ENCODE data around the gene SIDT1. TPM values are rescaled to one million over a fixed set of nuclear protein-coding genes. Genes with fewer than 3 reads are reported as not detected.
A peak's percentile ranks its signal among the peaks of the same experiment; 100 is the strongest.
"Not testable (repeated sequence)": the region's sequence is repeated elsewhere in the genome, so short reads cannot be mapped to it uniquely, and the experiment has no call there.

SIDT1 gene
- total and polyA plus RNA-seq, 5 donors: 0.16 to 1.9 (median 0.66) TPM

DNA sequence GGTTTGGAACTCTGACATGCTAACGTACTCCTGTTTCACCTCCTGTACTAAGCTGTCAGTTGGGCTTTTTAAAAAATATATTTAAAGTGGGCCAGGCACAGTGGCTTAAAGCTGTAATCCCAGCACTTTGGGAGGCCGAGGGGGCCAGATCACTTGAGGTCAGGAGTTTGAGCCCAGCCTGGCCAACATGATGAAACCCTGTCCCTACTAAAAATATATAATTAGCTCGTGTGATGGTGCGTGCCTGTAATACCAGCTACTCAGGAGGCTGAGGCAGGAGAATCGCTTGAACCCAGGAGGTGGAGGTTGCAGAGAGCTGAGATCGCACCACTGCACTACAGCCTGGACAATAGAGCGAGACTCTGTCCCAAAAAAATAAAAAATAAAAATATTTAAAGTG is 103.7 kb downstream of the SIDT1 start:
- H3K9me3 ChIP-seq (ENCODE audit: control insufficient read depth, low read length); ATAC-seq; intact Hi-C loops (cut with DNase I); H3K27ac ChIP-seq (ENCODE audit: low read length); H3K27me3 ChIP-seq (ENCODE audit: control insufficient read depth, insufficient read depth); DNase-seq; H3K4me3 ChIP-seq (ENCODE audit: low read length); H3K4me1 ChIP-seq (ENCODE audit: control insufficient read depth, insufficient read depth, low read length): not testable (repeated sequence)
- WGBS: 85% methylated on average over 7 of the region's 7 CpGs

DNA sequence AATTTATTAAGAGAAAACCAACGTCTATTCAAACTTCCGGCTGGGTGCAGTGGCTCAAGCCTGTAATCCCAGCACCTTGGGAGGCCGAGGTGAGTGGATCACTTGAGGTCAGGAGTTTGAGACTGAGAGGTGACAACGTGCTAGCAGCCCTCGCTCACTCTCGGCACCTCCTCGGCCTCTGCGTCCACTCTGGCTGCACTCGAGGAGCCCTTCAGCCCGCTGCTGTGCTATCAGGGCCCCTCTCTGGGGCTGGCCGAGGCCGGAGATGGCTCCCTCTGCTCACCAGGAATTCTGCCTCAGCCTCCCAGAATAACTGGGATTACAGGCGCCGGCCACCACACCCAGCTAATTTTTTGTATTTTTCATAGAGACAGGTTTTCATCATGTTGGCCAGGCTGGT is 105.4 kb downstream of the SIDT1 start:
- intact Hi-C loops (cut with DNase I): no loop called here
- no peak overlapping the region for H3K27ac ChIP-seq (ENCODE audit: low read length)
- no peak overlapping the region for H3K4me3 ChIP-seq (ENCODE audit: low read length)
- H3K4me1 ChIP-seq (ENCODE audit: control insufficient read depth, insufficient read depth, low read length): no peaks in the 10 kb centered on the region
- ATAC-seq (no peak), DNase-seq (no peak)
- no peaks in the 10 kb centered on the region for H3K9me3 ChIP-seq (ENCODE audit: control insufficient read depth, low read length)
- 91% methylated on average over 14 of the region's 14 CpGs for WGBS
- H3K27me3 ChIP-seq (ENCODE audit: control insufficient read depth, insufficient read depth): no peaks in the 10 kb centered on the region

DNA sequence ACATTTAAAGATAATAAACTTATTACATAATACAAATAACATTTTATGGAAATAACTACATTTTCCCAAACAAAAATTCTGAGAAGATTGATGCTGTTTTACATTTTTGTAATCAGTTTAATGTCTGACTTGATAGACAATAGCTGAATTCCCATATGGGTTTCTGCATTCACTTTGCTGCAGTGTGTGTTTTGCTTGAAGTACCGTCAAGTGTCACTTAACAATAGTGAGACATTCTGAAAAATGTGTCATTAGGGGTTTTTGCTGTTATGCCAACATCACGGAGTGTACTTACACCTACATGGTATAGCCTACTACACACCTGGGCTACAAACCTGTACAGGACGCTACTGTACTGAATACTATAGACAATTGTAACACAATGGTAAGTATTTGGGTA is 106.6 kb downstream of the SIDT1 start:
- Histone ChIP-seq H3K4me3 (ENCODE audit: low read length) (no peak overlapping the region), H3K9me3 (ENCODE audit: control insufficient read depth, low read length) (no peaks in the 10 kb centered on the region), H3K27ac (ENCODE audit: low read length) (no peak overlapping the region), H3K27me3 (ENCODE audit: control insufficient read depth, insufficient read depth) (no peaks in the 10 kb centered on the region), H3K4me1 (ENCODE audit: control insufficient read depth, insufficient read depth, low read length) (no peaks in the 10 kb centered on the region)
- ATAC-seq (no peak), DNase-seq (no peak)
- 95% methylated on average over 3 of the region's 3 CpGs for WGBS
- intact Hi-C loops (cut with DNase I): no loop called here

DNA sequence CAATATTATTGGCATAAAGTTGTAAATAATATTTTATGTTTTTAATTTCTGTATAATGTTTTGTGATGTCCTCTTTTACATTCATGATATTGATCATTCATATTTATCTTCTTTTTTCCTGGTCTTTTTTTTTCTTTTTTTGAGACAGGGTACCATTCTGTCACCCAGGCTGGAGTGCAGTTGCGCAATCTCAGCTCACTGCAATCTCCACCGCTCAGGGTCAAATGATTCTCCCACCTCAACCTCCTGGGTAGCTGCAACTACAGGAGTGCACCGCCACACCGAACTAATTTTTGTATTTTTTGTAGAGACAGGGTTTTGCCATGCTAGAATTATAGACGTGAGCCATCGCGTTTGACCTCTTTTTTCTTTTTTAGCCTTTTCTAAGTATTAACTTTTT is 111.2 kb downstream of the SIDT1 start:
- H3K27ac ChIP-seq (ENCODE audit: low read length): no peak overlapping the region
- no peaks in the 10 kb centered on the region for H3K27me3 ChIP-seq (ENCODE audit: control insufficient read depth, insufficient read depth)
- 97% methylated on average over 7 of the region's 7 CpGs for WGBS
- DNase-seq: no peak
- no peak for ATAC-seq
- no peaks in the 10 kb centered on the region for H3K9me3 ChIP-seq (ENCODE audit: control insufficient read depth, low read length)
- intact Hi-C loops (cut with DNase I): no loop called here
- no peak overlapping the region for H3K4me3 ChIP-seq (ENCODE audit: low read length)
- no peaks in the 10 kb centered on the region for H3K4me1 ChIP-seq (ENCODE audit: control insufficient read depth, insufficient read depth, low read length)

DNA sequence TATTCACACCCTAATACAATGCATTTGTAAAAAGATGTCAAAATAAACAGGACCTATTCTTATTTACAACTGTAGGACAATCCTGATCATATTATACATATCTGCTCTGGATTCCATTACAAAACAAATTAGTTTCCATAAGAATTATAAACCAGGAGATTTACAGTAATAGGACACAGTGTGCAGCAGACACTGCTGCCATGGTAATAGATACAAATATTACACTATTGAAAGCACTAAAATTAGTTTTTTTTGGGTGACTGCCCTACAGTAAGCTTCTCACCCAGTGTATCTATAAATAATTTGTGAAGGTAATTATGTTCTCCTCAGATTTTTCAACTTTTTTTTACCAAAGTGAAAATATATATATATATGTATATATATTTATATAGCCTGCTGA is 116.2 kb downstream of the SIDT1 start:
- intact Hi-C loops (cut with DNase I): no loop called here
- Histone ChIP-seq H3K27me3 (ENCODE audit: control insufficient read depth, insufficient read depth) (no peaks in the 10 kb centered on the region), H3K4me1 (ENCODE audit: control insufficient read depth, insufficient read depth, low read length) (peaks cover 2% of the 10 kb centered on the region), H3K9me3 (ENCODE audit: control insufficient read depth, low read length) (no peaks in the 10 kb centered on the region), H3K27ac (ENCODE audit: low read length) (no peak overlapping the region), H3K4me3 (ENCODE audit: low read length) (no peak overlapping the region)
- DNase-seq (no peak), ATAC-seq (peak in 1 of 2 donors; percentile 50)

DNA sequence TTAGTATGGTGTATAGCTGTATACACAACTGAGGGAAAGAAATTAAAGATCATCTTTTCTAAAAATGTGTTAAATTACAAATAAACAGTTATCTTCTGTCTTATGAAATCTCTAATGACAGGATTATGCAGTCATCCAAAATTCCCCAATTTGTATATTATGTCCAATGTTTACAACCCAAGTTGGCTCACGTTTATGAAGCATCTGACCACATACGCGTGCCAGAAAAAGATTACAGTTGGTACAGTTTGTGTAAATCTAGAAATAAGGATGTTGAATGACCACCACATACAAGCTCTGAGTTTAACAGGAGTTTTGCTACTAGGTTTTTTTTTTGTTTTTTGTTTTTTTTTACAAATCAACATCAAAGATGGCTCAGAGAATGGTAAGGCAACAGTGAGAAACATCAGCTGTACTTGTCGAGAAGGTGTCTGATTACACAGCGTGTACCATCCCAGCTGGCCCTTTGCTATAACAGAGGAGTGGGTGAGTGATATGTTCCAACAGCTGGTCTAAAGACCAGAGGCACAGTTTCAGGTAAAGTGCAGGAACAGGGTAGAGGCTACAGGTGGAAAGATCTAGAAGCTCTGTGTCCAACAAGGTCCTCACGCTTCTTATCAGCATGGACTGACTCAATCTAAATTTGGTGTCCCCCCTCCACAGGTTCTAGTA is 117.0 kb downstream of the SIDT1 start:
- no peak overlapping the region for H3K27ac ChIP-seq (ENCODE audit: low read length)
- H3K27me3 ChIP-seq (ENCODE audit: control insufficient read depth, insufficient read depth): no peaks in the 10 kb centered on the region
- no peaks in the 10 kb centered on the region for H3K9me3 ChIP-seq (ENCODE audit: control insufficient read depth, low read length)
- no peak for DNase-seq
- no peak for ATAC-seq
- intact Hi-C loops (cut with DNase I): no loop called here
- peaks cover 2% of the 10 kb centered on the region for H3K4me1 ChIP-seq (ENCODE audit: control insufficient read depth, insufficient read depth, low read length)
- 74% methylated on average over 6 of the region's 6 CpGs for WGBS
- no peak overlapping the region for H3K4me3 ChIP-seq (ENCODE audit: low read length)

DNA sequence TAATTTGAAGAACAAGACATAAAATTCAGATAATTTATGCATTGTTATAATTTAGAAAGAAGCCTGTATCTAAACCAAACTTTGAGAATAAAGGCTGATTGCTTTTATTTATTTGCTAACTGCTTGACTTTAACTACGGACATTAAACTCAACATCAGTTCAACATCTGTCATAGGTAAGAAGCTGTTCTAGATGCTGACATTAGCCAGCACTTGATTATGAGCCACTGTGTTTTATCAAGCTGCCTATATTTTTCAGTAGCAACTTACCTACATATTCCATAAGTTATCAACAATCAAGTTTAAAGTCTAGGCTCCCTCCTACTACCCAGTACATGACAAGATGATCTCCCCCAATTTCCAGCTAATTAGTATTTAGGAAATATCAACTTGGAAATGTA is 122.0 kb downstream of the SIDT1 start:
- WGBS: 69% methylated on average over 1 of the region's 1 CpG
- Histone ChIP-seq H3K4me3 (ENCODE audit: low read length) (no peak overlapping the region), H3K27ac (ENCODE audit: low read length) (no peak overlapping the region), H3K9me3 (ENCODE audit: control insufficient read depth, low read length) (no peaks in the 10 kb centered on the region), H3K27me3 (ENCODE audit: control insufficient read depth, insufficient read depth) (no peaks in the 10 kb centered on the region), H3K4me1 (ENCODE audit: control insufficient read depth, insufficient read depth, low read length) (peaks cover 4% of the 10 kb centered on the region)
- no peak for ATAC-seq
- intact Hi-C loops (cut with DNase I): no loop called here
- no peak for DNase-seq

DNA sequence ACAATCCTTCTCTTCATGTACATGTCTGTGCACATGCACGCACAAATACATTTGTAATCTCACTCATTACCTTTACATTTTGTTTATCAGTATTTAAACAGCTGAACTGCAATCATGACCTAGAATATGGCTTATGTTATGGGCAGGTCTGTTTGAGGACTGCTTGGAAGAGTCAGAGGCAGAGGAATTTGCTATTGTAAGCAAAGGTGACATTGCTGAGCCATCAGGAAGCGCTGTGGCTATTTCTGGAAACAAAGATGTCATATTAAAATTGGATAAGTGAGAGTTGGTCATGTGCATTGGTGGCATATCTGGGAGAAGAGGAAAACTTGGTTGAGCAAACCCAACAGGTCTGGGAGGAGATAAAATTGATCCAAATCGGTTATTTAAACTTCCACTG is 122.5 kb downstream of the SIDT1 start:
- Histone ChIP-seq H3K4me1 (ENCODE audit: control insufficient read depth, insufficient read depth, low read length) (peaks cover 2% of the 10 kb centered on the region), H3K27ac (ENCODE audit: low read length) (peak overlapping the region; percentile 58)

DNA sequence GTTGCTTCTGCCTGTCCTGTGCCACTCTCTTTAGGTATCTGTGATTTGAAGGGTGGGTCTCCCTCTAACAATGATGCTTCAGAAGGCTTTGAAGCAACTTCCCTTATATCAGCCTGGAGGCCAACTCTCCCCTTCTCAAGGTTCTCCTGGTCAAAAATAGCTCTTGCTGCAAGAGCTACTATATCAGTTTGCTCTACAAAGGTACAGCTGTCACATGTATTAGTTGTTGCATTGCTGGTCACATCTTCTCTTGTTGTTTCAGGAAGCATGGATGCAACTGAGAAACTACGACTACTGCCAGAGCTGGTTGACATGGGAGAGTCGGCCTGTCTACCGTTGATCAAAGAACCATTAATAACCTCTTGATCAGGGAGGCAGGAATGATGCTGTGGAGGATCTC is 125.8 kb downstream of the SIDT1 start:
- Histone ChIP-seq H3K27me3 (ENCODE audit: control insufficient read depth, insufficient read depth) (no peaks in the 10 kb centered on the region), H3K27ac (ENCODE audit: low read length) (no peak overlapping the region), H3K9me3 (ENCODE audit: control insufficient read depth, low read length) (no peaks in the 10 kb centered on the region), H3K4me3 (ENCODE audit: low read length) (no peak overlapping the region), H3K4me1 (ENCODE audit: control insufficient read depth, insufficient read depth, low read length) (peaks cover 7% of the 10 kb centered on the region)
- 99% methylated on average over 3 of the region's 3 CpGs for WGBS
- intact Hi-C loops (cut with DNase I): no loop called here
- DNase-seq (no peak), ATAC-seq (no peak)

More for the DNA sequence above, 122.5 kb downstream of the SIDT1 start:
- H3K9me3 ChIP-seq (ENCODE audit: control insufficient read depth, low read length): no peaks in the 10 kb centered on the region
- no peak overlapping the region for H3K4me3 ChIP-seq (ENCODE audit: low read length)
- H3K27me3 ChIP-seq (ENCODE audit: control insufficient read depth, insufficient read depth): no peaks in the 10 kb centered on the region
- ATAC-seq: peak; percentile 56 to 63
- DNase-seq: no peak
- WGBS: 70% methylated on average over 3 of the region's 3 CpGs
- intact Hi-C loops (cut with DNase I): no loop called here

DNA sequence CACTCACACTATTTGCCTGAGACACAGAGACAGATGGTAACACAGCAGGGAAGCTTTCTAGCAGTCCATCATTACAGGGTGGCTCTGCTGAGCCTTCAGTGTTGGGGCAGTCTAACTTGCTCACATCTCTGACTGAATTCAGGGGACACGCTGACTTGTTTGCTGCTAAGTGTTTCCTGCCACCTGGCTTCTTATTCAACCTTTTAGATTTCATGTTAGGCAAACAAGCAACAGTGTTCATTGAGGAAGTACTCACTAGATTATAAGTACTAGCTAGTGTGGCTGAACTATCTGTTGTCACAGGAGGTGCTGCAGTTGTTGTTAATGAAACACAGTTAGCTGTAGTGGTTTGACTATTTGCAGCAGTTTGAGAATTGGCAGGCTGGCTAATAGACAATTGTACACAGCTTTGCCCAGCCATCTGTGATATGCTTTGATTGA is 126.8 kb downstream of the SIDT1 start:
- ATAC-seq: no peak
- H3K9me3 ChIP-seq (ENCODE audit: control insufficient read depth, low read length): no peaks in the 10 kb centered on the region
- H3K4me3 ChIP-seq (ENCODE audit: low read length): no peak overlapping the region
- intact Hi-C loops (cut with DNase I): no loop called here
- H3K27ac ChIP-seq (ENCODE audit: low read length): peak overlapping the region; percentile 15
- H3K4me1 ChIP-seq (ENCODE audit: control insufficient read depth, insufficient read depth, low read length): peaks cover 7% of the 10 kb centered on the region
- 94% methylated on average over 1 of the region's 1 CpG for WGBS
- no peak for DNase-seq
- H3K27me3 ChIP-seq (ENCODE audit: control insufficient read depth, insufficient read depth): no peaks in the 10 kb centered on the region

DNA sequence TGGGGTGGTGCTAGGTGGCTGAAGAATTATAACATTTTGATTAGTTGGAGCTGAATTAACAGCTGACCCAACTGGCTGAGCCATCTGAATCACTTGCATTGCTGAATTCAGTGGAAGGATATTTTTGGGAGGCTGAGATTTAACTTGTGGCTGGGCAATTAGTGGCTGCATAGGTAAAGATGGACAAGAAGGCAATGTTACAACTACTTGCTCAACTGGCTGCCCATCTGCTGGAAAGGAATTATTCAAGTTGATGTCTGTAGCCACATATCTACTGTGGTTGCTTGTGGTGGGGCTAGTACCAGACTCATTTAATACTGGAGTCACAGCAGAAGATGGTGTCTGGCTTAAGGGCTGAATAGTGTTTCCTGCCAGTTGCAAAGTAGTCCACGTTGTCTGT is 127.6 kb downstream of the SIDT1 start:
- Histone ChIP-seq H3K4me3 (ENCODE audit: low read length) (no peak overlapping the region), H3K27ac (ENCODE audit: low read length) (peak overlapping the region; percentile 91), H3K9me3 (ENCODE audit: control insufficient read depth, low read length) (no peaks in the 10 kb centered on the region), H3K4me1 (ENCODE audit: control insufficient read depth, insufficient read depth, low read length) (peaks cover 7% of the 10 kb centered on the region), H3K27me3 (ENCODE audit: control insufficient read depth, insufficient read depth) (no peaks in the 10 kb centered on the region)
- ATAC-seq: no peak
- intact Hi-C loops (cut with DNase I): no loop called here
- WGBS: 84% methylated on average over 1 of the region's 1 CpG
- DNase-seq: no peak

DNA sequence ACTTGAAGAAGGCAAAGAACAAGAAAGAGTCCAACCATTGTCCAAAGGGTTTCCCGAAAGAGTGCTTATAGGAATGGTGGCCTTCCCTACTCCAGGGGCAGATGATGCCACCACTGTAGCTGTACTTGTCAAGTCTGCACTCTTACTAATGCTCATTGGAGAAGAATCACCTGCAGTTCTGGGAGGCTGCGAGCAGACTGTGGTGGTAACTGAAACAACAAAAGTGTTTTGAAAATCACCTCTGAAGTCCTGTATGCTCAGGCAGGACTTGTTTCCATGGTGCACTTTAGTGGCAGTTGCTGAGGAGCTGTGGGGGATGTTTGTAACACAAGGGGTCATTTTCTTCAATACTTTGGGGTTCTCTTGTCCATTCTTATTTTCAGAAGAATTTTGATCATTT is 128.1 kb downstream of the SIDT1 start:
- DNase-seq (no peak), ATAC-seq (no peak)
- H3K27me3 ChIP-seq (ENCODE audit: control insufficient read depth, insufficient read depth): no peaks in the 10 kb centered on the region
- no peaks in the 10 kb centered on the region for H3K9me3 ChIP-seq (ENCODE audit: control insufficient read depth, low read length)
- H3K4me3 ChIP-seq (ENCODE audit: low read length): no peak overlapping the region
- intact Hi-C loops (cut with DNase I): no loop called here
- peak overlapping the region; percentile 91 for H3K27ac ChIP-seq (ENCODE audit: low read length)
- peaks cover 7% of the 10 kb centered on the region for H3K4me1 ChIP-seq (ENCODE audit: control insufficient read depth, insufficient read depth, low read length)
- 95% methylated on average over 2 of the region's 2 CpGs for WGBS

Data from right cardiac atrium (tissue), 5 donors.